OCI-LY1 (cell line): ENCODE results near the gene HOXD9.

Experiments
- H2AFZ ChIP-seq: fragments of 200-600 bp; sonication (generic), shearing (Covaris generic); 2 replicates; pipeline ENCODE4 v1.6.0; 2014; ENCODE audit warnings: antibody characterized with exemption, mild to moderate bottlenecking, low read length
- H3F3A ChIP-seq: fragments of 200-600 bp; sonication (generic), shearing (Covaris generic); 2 replicates; pipeline ENCODE4 v1.6.0; 2014; ENCODE audit warnings: mild to moderate bottlenecking, antibody characterized with exemption, low read length, moderate library complexity; ENCODE audit not compliant: insufficient read depth
- H3K27ac ChIP-seq: fragments of 200-600 bp; sonication (generic); 2 replicates; pipeline ENCODE4 v1.5.1; 2014; ENCODE audit warnings: low read length, mixed run types, mild to moderate bottlenecking, low read depth; ENCODE audit not compliant: poor library complexity, severe bottlenecking
- H3K27me3 ChIP-seq: fragments of 200-600 bp; sonication (generic); 2 replicates; pipeline ENCODE4 v1.6.0; 2014; ENCODE audit warnings: antibody characterized with exemption, mild to moderate bottlenecking, low read length, moderate library complexity; ENCODE audit not compliant: insufficient read depth
- H3K36me3 ChIP-seq: fragments of 200-600 bp; sonication (generic); 2 replicates; pipeline ENCODE4 v1.6.1; 2014; ENCODE audit warnings: mild to moderate bottlenecking, antibody characterized with exemption, low read length, moderate library complexity, mixed read lengths; ENCODE audit not compliant: insufficient read depth
- H3K4me1 ChIP-seq: fragments of 200-600 bp; sonication (generic); 2 replicates; pipeline ENCODE4 v1.5.1; 2014; ENCODE audit warnings: mild to moderate bottlenecking, low read length, moderate library complexity; ENCODE audit not compliant: insufficient read depth, severe bottlenecking
- H3K4me2 ChIP-seq: fragments of 200-600 bp; sonication (generic), shearing (Covaris generic); 2 replicates; pipeline ENCODE4 v1.6.1; 2014; ENCODE audit warnings: low read length
- H3K4me3 ChIP-seq: fragments of 200-600 bp; sonication (generic); 2 replicates; pipeline ENCODE4 v1.5.1; 2014; ENCODE audit warnings: low read length, low read depth, mild to moderate bottlenecking, mixed read lengths; ENCODE audit not compliant: poor library complexity, severe bottlenecking
- H3K79me2 ChIP-seq: fragments of 200-600 bp; shearing (Covaris generic); 2 replicates; pipeline ENCODE4 v1.6.1; 2016; ENCODE audit warnings: mixed run types, low read length, mixed read lengths; ENCODE audit not compliant: insufficient read depth
- H3K9ac ChIP-seq: fragments of 200-600 bp; sonication (generic), shearing (Covaris generic); 2 replicates; pipeline ENCODE4 v1.6.1; 2014; ENCODE audit warnings: mild to moderate bottlenecking, low read length, mixed read lengths
- H3K9me2 ChIP-seq: fragments of 200-600 bp; sonication (generic), shearing (Covaris generic); 2 replicates; pipeline ENCODE4 v1.6.1; 2014; ENCODE audit warnings: low read depth, mild to moderate bottlenecking, low read length, mixed read lengths
- H3K9me3 ChIP-seq: fragments of 200-600 bp; shearing (Covaris generic); 2 replicates; pipeline ENCODE4 v1.6.1; 2014; ENCODE audit warnings: low read length, mixed read lengths
- H4K20me1 ChIP-seq: fragments of 200-600 bp; sonication (generic), shearing (Covaris generic); 2 replicates; pipeline ENCODE4 v1.6.0; 2016; ENCODE audit warnings: mild to moderate bottlenecking, low read length; ENCODE audit not compliant: insufficient read depth
- CTCF ChIP-seq: fragments of 200-600 bp; sonication (generic), shearing (Covaris generic); IDR thresholded peaks from 2 replicates; pipeline ENCODE4 v1.5.1; 2017; ENCODE audit warnings: mild to moderate bottlenecking, antibody characterized with exemption, low read length, moderate library complexity, mixed read lengths
- EZH2 ChIP-seq: fragments of 200-600 bp; sonication (generic), shearing (Covaris generic); IDR thresholded peaks from 2 replicates; pipeline ENCODE4 v1.8.0; 2017; ENCODE audit warnings: borderline replicate concordance, mixed run types, mild to moderate bottlenecking, antibody characterized with exemption, low read length, moderate library complexity, mixed read lengths

Gene HOXD9

GRCh38 chr2:176137252-176137580, 14.7 kb downstream of the HOXD9 start:
- Histone ChIP-seq H4K20me1 (no peaks in the 10 kb centered on the region), H2AFZ (no peak overlapping the region), H3K79me2 (no peaks in the 10 kb centered on the region), H3K36me3 (no peaks in the 10 kb centered on the region), H3K9me3 (no peaks in the 10 kb centered on the region), H3K4me2 (no peak overlapping the region), H3F3A (no peaks in the 10 kb centered on the region), H3K9me2 (no peaks in the 10 kb centered on the region), H3K4me1 (peaks cover 5% of the 10 kb centered on the region), H3K27ac (no peak overlapping the region), H3K4me3 (no peak overlapping the region), H3K27me3 (no peaks in the 10 kb centered on the region), H3K9ac (no peak overlapping the region)
- TF ChIP-seq EZH2, result no peak
- TF ChIP-seq CTCF, result no peak

GRCh38 chr2:176137906-176138305, 15.4 kb downstream of the HOXD9 start:
- no peak for TF ChIP-seq CTCF
- no peak for TF ChIP-seq EZH2
- Histone ChIP-seq H3K4me1 (peaks cover 5% of the 10 kb centered on the region), H3K9me3 (no peaks in the 10 kb centered on the region), H3K27me3 (no peaks in the 10 kb centered on the region), H3F3A (no peaks in the 10 kb centered on the region), H4K20me1 (no peaks in the 10 kb centered on the region), H3K9ac (no peak overlapping the region), H3K9me2 (no peaks in the 10 kb centered on the region), H3K4me2 (no peak overlapping the region), H2AFZ (no peak overlapping the region), H3K36me3 (no peaks in the 10 kb centered on the region), H3K27ac (no peak overlapping the region), H3K4me3 (no peak overlapping the region), H3K79me2 (no peaks in the 10 kb centered on the region)

- Histone ChIP-seq H3K4me3 (no peak overlapping the region), H3K9me2 (no peaks in the 10 kb centered on the region), H2AFZ (no peak overlapping the region), H4K20me1 (no peaks in the 10 kb centered on the region), H3K36me3 (no peaks in the 10 kb centered on the region), H3K9ac (no peak overlapping the region), H3K27ac (no peak overlapping the region), H3K79me2 (no peaks in the 10 kb centered on the region), H3K27me3 (no peaks in the 10 kb centered on the region), H3K4me1 (peaks cover 5% of the 10 kb centered on the region), H3F3A (no peaks in the 10 kb centered on the region), H3K4me2 (no peak overlapping the region), H3K9me3 (no peaks in the 10 kb centered on the region)
- no peak for TF ChIP-seq EZH2
Measured at GRCh38 chr2:176138526-176138922, 16.0 kb downstream of the HOXD9 start.

GRCh38 chr2:176138923-176139660, 16.6 kb downstream of the HOXD9 start:
- Histone ChIP-seq H4K20me1 (no peaks in the 10 kb centered on the region), H2AFZ (no peak overlapping the region), H3K27me3 (no peaks in the 10 kb centered on the region), H3K4me3 (no peak overlapping the region), H3K4me1 (peaks cover 5% of the 10 kb centered on the region), H3K9me3 (no peaks in the 10 kb centered on the region), H3K4me2 (no peak overlapping the region), H3K9ac (no peak overlapping the region), H3K36me3 (no peaks in the 10 kb centered on the region), H3K79me2 (no peaks in the 10 kb centered on the region), H3K9me2 (no peaks in the 10 kb centered on the region), H3K27ac (no peak overlapping the region), H3F3A (no peaks in the 10 kb centered on the region)
- TF ChIP-seq CTCF (no peak), EZH2 (no peak)
